Astrocyte (in vitro differentiated cells and primary cell): ENCODE data around the gene MTCL3.

Source experiments
- DNase-seq: peaks from one replicate; pipeline ENCODE4 v3.0.0-alpha.2; 2010; ENCODE audit warnings: low read depth
- FAIRE-seq: peaks from 2 replicates; lab custom pipeline; 2011; peaks lifted over from hg19 to GRCh38; lab: Jason Lieb, UNC
- H2AFZ ChIP-seq: 2 replicates; pipeline ENCODE4 v1.6.0; 2012; ENCODE audit warnings: low read depth, low read length, inconsistent platforms
- H3K27ac ChIP-seq: 2 replicates; pipeline ENCODE4 v1.5.1; 2011; ENCODE audit warnings: low read depth, low read length, inconsistent platforms
- H3K27me3 ChIP-seq: 2 replicates; pipeline ENCODE4 v1.6.0; 2011; ENCODE audit warnings: low read length, inconsistent platforms; ENCODE audit not compliant: insufficient read depth
- H3K36me3 ChIP-seq: 2 replicates; pipeline ENCODE4 v1.5.1; 2011; ENCODE audit warnings: low read length, inconsistent platforms; ENCODE audit not compliant: insufficient read depth
- H3K4me1 ChIP-seq: 2 replicates; pipeline ENCODE4 v1.5.1; 2011; ENCODE audit warnings: low read length, inconsistent platforms; ENCODE audit not compliant: insufficient read depth
- H3K4me2 ChIP-seq: 2 replicates; pipeline ENCODE4 v1.6.0; 2012; ENCODE audit warnings: low read length, inconsistent platforms
- H3K4me3 ChIP-seq: 2 replicates; pipeline ENCODE4 v1.5.1; 2011; ENCODE audit warnings: low read depth, mild to moderate bottlenecking, low read length, inconsistent platforms; ENCODE audit not compliant: insufficient read depth
- H3K79me2 ChIP-seq: 2 replicates; pipeline ENCODE4 v1.6.0; 2012; ENCODE audit warnings: mild to moderate bottlenecking, low read length, inconsistent platforms; ENCODE audit not compliant: insufficient read depth
- H3K9ac ChIP-seq: 2 replicates; pipeline ENCODE4 v1.6.0; 2012; ENCODE audit warnings: mild to moderate bottlenecking, low read length, inconsistent platforms
- H3K9me3 ChIP-seq: 2 replicates; pipeline ENCODE4 v1.5.1; 2012; ENCODE audit warnings: low read depth, mild to moderate bottlenecking, low read length, inconsistent platforms; ENCODE audit not compliant: insufficient read depth
- H4K20me1 ChIP-seq: 2 replicates; pipeline ENCODE4 v1.6.0; 2012; ENCODE audit warnings: low read length, inconsistent platforms; ENCODE audit not compliant: insufficient read depth
- H3K27ac Mint-ChIP-seq: one replicate; pipeline ENCODE4 v1.8.0; 2021; ENCODE audit warnings: mild to moderate bottlenecking, mixed read lengths; ENCODE audit not compliant: unreplicated experiment
- H3K27me3 Mint-ChIP-seq: one replicate; pipeline ENCODE4 v1.8.0; 2021; ENCODE audit warnings: low read depth, mixed read lengths; ENCODE audit not compliant: unreplicated experiment
- H3K36me3 Mint-ChIP-seq: one replicate; pipeline ENCODE4 v1.8.0; 2021; ENCODE audit warnings: low read depth, mixed read lengths; ENCODE audit not compliant: unreplicated experiment
- H3K4me1 Mint-ChIP-seq: one replicate; pipeline ENCODE4 v1.8.0; 2021; ENCODE audit warnings: low read depth, mixed read lengths; ENCODE audit not compliant: unreplicated experiment
- H3K4me3 Mint-ChIP-seq: one replicate; pipeline ENCODE4 v1.8.0; 2021; ENCODE audit warnings: mild to moderate bottlenecking, moderate library complexity, mixed read lengths; ENCODE audit not compliant: unreplicated experiment
- H3K9me3 Mint-ChIP-seq: one replicate; pipeline ENCODE4 v1.8.0; 2021; ENCODE audit warnings: mild to moderate bottlenecking, mixed read lengths; ENCODE audit not compliant: unreplicated experiment
- CTCF ChIP-seq: IDR thresholded peaks from 2 replicates; pipeline ENCODE4 v1.5.1; 2011; ENCODE audit warnings: low read depth, mild to moderate bottlenecking, inconsistent platforms, low read length, moderate library complexity; ENCODE audit not compliant: insufficient read depth
- EZH2 ChIP-seq: IDR thresholded peaks from 2 replicates; pipeline ENCODE4 v1.6.1; 2012; ENCODE audit warnings: mild to moderate bottlenecking, low read length, inconsistent platforms; ENCODE audit not compliant: insufficient read depth

MTCL3 gene

GRCh38 chr6:127451388-127451787 lies 67.7 kb downstream of the MTCL3 start:
- H3K27me3 ChIP-seq, result no peaks in the 10 kb centered on the region
- H3K27ac ChIP-seq, result no peak overlapping the region
- no peak overlapping the region for H3K9ac ChIP-seq
- Mint-ChIP-seq H3K4me1 (no peaks in the 10 kb centered on the region), H3K9me3 (no peaks in the 10 kb centered on the region), H3K4me3 (no peak overlapping the region), H3K27me3 (no peaks in the 10 kb centered on the region), H3K36me3 (peaks cover 9% of the 10 kb centered on the region), H3K27ac (no peak overlapping the region)
- no peak overlapping the region for H3K4me2 ChIP-seq
- DNase-seq, result no peak
- peaks cover 23% of the 10 kb centered on the region for H3K36me3 ChIP-seq
- FAIRE-seq, result no peak
- H3K4me3 ChIP-seq, result no peak overlapping the region
- H2AFZ ChIP-seq, result no peak overlapping the region
- H3K9me3 ChIP-seq, result no peaks in the 10 kb centered on the region
- H4K20me1 ChIP-seq, result no peaks in the 10 kb centered on the region
- TF ChIP-seq CTCF, result no peak
- no peak for TF ChIP-seq EZH2
- H3K4me1 ChIP-seq, result no peaks in the 10 kb centered on the region
- H3K79me2 ChIP-seq, result no peaks in the 10 kb centered on the region

- Mint-ChIP-seq H3K4me1 (no peaks in the 10 kb centered on the region), H3K36me3 (peaks cover 9% of the 10 kb centered on the region), H3K4me3 (no peak overlapping the region), H3K27ac (no peak overlapping the region), H3K27me3 (no peaks in the 10 kb centered on the region), H3K9me3 (no peaks in the 10 kb centered on the region)
- Histone ChIP-seq H3K4me3 (no peak overlapping the region), H3K4me1 (no peaks in the 10 kb centered on the region), H3K79me2 (no peaks in the 10 kb centered on the region), H3K9ac (no peak overlapping the region), H3K36me3 (peaks cover 31% of the 10 kb centered on the region), H3K4me2 (no peak overlapping the region), H4K20me1 (no peaks in the 10 kb centered on the region), H3K9me3 (no peaks in the 10 kb centered on the region), H2AFZ (no peak overlapping the region), H3K27me3 (no peaks in the 10 kb centered on the region), H3K27ac (no peak overlapping the region)
- TF ChIP-seq CTCF, result no peak
- TF ChIP-seq EZH2, result no peak
- FAIRE-seq (no peak), DNase-seq (no peak)
Measured at GRCh38 chr6:127447780-127448179, 71.4 kb downstream of the MTCL3 start.

DNA sequence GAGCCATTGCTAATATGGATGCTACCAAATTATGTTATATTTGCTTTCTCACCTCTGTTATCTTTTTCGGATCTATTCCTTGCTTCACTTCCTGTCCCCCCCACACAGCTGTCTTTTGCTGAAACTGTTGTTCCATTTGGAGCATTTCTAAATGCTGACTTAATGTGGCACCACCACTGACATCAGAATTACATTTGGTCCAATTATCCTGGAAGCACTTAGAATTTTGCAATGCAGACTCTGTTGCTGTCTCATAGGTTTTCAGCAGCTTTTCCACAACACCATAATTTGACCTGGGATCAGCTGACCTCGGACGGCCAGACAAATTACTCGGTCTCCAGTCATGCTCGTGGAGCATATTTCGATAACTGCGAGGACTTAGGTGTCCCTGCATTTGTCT lies 72.8 kb downstream of the MTCL3 start:
- DNase-seq, result no peak
- Histone ChIP-seq H3K4me1 (no peaks in the 10 kb centered on the region), H4K20me1 (no peaks in the 10 kb centered on the region), H3K27me3 (no peaks in the 10 kb centered on the region), H3K9ac (no peak overlapping the region), H3K36me3 (peaks cover 35% of the 10 kb centered on the region), H3K9me3 (no peaks in the 10 kb centered on the region), H3K27ac (no peak overlapping the region), H3K79me2 (no peaks in the 10 kb centered on the region), H3K4me3 (no peak overlapping the region), H3K4me2 (no peak overlapping the region), H2AFZ (no peak overlapping the region)
- Mint-ChIP-seq H3K9me3 (no peaks in the 10 kb centered on the region), H3K27me3 (no peaks in the 10 kb centered on the region), H3K4me3 (no peak overlapping the region), H3K27ac (no peak overlapping the region), H3K4me1 (no peaks in the 10 kb centered on the region), H3K36me3 (peaks cover 7% of the 10 kb centered on the region)
- no peak for FAIRE-seq
- no peak for TF ChIP-seq CTCF
- TF ChIP-seq EZH2, result no peak
